HCT116 (cell line): ENCODE data around the gene UTRN. TPM values are rescaled to one million over a fixed set of nuclear protein-coding genes. Genes with fewer than 3 reads are reported as not detected.

Experiments
- ATAC-seq: fragments of 200-7000 bp; cut with Tn5 transposase; 2 replicates; pipeline ENCODE4 v1.9.1; 2020; ENCODE audit warnings: mild to moderate bottlenecking, moderate library complexity
- BruUV-seq: library from RNA; stranded (reverse); fragments of 400-500 nt; replicated peaks from 2 replicates; lab custom pipeline; 2021; lab: Mats Ljungman, UMichigan
- CTCF ChIA-PET: fragments of 300-600 bp; sonication (Branson Sonifier 250); formaldehyde crosslinking; loops from one replicate; lab custom pipeline; 2021; ENCODE audit warnings: antibody characterized with exemption; lab: Charles Lee
- POLR2A ChIA-PET: fragments of 300-600, 350-600 bp; sonication (Branson Sonifier 250); formaldehyde crosslinking; loops from one replicate; lab custom pipeline; 2021; ENCODE audit warnings: antibody characterized with exemption; lab: Charles Lee
- RAD21 ChIA-PET, 2 experiments: fragments of 300-600 bp; sonication (Branson Sonifier 250); formaldehyde crosslinking; loops; one replicate each; lab custom pipeline; 2023; ENCODE audit warnings: low total read pairs in 2 of 2; ENCODE audit not compliant: uncharacterized antibody in 2 of 2, unreplicated experiment in 2 of 2, low non-redundant PET in 1 of 2; lab: Charles Lee
- DNase-seq: peaks from one replicate; pipeline ENCODE4 v3.0.0-alpha.2; 2010; ENCODE audit warnings: low read depth, low spot score
- H2AFZ ChIP-seq: fragments of 200-600 bp; shearing (Covaris generic), sonication (generic); 2 replicates; pipeline ENCODE4 v1.6.1; 2017; ENCODE audit warnings: low read depth, mixed run types, mixed read lengths, antibody characterized with exemption, low read length; ENCODE audit not compliant: poor library complexity, severe bottlenecking
- H3K27ac ChIP-seq: 2 replicates; pipeline ENCODE4 v1.5.1; 2012; ENCODE audit warnings: low read depth, low read length
- H3K27me3 ChIP-seq: fragments of 200-600 bp; sonication (generic); 2 replicates; pipeline ENCODE4 v1.6.1; 2016; ENCODE audit warnings: mixed run types, low read length, mixed read lengths; ENCODE audit not compliant: insufficient read depth
- H3K36me3 ChIP-seq, 2 experiments: fragments of 200-500 bp in 1 of 2; fragments of 200-600 bp in 1 of 2; sonication (Bioruptor generic) in 1 of 2; sonication (generic) in 1 of 2; 2 replicates each; pipeline versions ENCODE4 v1.5.1 to v1.6.1; 2014 to 2016; ENCODE audit warnings: low read length in 2 of 2, inconsistent platforms in 1 of 2, mixed read lengths in 1 of 2, mixed run types in 1 of 2; ENCODE audit not compliant: insufficient read depth in 2 of 2, control insufficient read depth in 1 of 2
- H3K4me1 ChIP-seq, 2 experiments: fragments of 200-600 bp in 1 of 2; sonication (generic) in 1 of 2; 2 replicates each; pipeline versions ENCODE4 v1.5.1 to v1.6.1; 2012 to 2017; ENCODE audit warnings: low read length in 2 of 2, inconsistent platforms in 1 of 2, mild to moderate bottlenecking in 1 of 2, mixed read lengths in 1 of 2, mixed run types in 1 of 2, moderate library complexity in 1 of 2; ENCODE audit not compliant: insufficient read depth in 2 of 2, control insufficient read depth in 1 of 2
- H3K4me2 ChIP-seq: fragments of 200-600 bp; sonication (generic); 2 replicates; pipeline ENCODE4 v1.6.1; 2017; ENCODE audit warnings: mixed run types, low read length, mixed read lengths
- H3K4me3 ChIP-seq, 2 experiments: fragments of 200-600 bp in 1 of 2; sonication (generic) in 1 of 2; replicated peaks in 1 of 2; 2 replicates each; pipeline ENCODE4 v1.5.1; 2011 to 2016; ENCODE audit warnings: low read length in 2 of 2, control low read depth in 1 of 2, low read depth in 1 of 2, mild to moderate bottlenecking in 1 of 2, mixed read lengths in 1 of 2, mixed run types in 1 of 2
- H3K79me2 ChIP-seq: fragments of 200-600 bp; sonication (generic); 2 replicates; pipeline ENCODE4 v1.6.1; 2017; ENCODE audit warnings: mild to moderate bottlenecking, mixed run types, low read length, moderate library complexity, mixed read lengths; ENCODE audit not compliant: insufficient read depth
- H3K9ac ChIP-seq: fragments of 200-600 bp; sonication (generic); 2 replicates; pipeline ENCODE4 v1.6.1; 2016; ENCODE audit warnings: low read length, mixed read lengths
- H3K9me2 ChIP-seq: fragments of 200-600 bp; sonication (generic), shearing (Covaris generic); 2 replicates; pipeline ENCODE4 v1.6.1; 2017; ENCODE audit warnings: mixed run types, mild to moderate bottlenecking, moderate library complexity; ENCODE audit not compliant: insufficient read depth
- H3K9me3 ChIP-seq, 2 experiments: fragments of 200-500 bp in 1 of 2; fragments of 200-600 bp in 1 of 2; sonication (Bioruptor generic) in 1 of 2; sonication (generic) in 1 of 2; 2 replicates each; pipeline ENCODE4 v1.6.1; 2014 to 2017; ENCODE audit warnings: low read length in 2 of 2, mixed read lengths in 2 of 2, inconsistent platforms in 1 of 2, low read depth in 1 of 2, mild to moderate bottlenecking in 1 of 2, mixed run types in 1 of 2, moderate library complexity in 1 of 2; ENCODE audit not compliant: control insufficient read depth in 1 of 2, insufficient read depth in 1 of 2
- H4K20me1 ChIP-seq: fragments of 200-600 bp; sonication (generic), shearing (Covaris generic); 2 replicates; pipeline ENCODE4 v1.6.1; 2017; ENCODE audit warnings: mixed run types, mild to moderate bottlenecking, moderate library complexity; ENCODE audit not compliant: insufficient read depth
- CBX3 ChIP-seq: IDR thresholded peaks from 2 replicates; pipeline ENCODE4 v1.6.1; 2012; ENCODE audit warnings: low read depth
- CEBPB ChIP-seq: IDR thresholded peaks from 2 replicates; pipeline ENCODE4 v1.6.1; 2012; ENCODE audit warnings: low read depth
- EZH2phosphoT487 ChIP-seq: fragments of 200-600 bp; IDR thresholded peaks from 2 replicates; pipeline ENCODE4 v1.6.1; 2018; ENCODE audit warnings: antibody characterized with exemption, borderline replicate concordance
- JUND ChIP-seq: IDR thresholded peaks from 2 replicates; pipeline ENCODE4 v1.6.1; 2012
- MAX ChIP-seq: IDR thresholded peaks from 2 replicates; pipeline ENCODE4 v1.6.1; 2012
- POLR2A ChIP-seq: IDR thresholded peaks from 2 replicates; pipeline ENCODE4 v1.7.0; 2011; ENCODE audit warnings: borderline replicate concordance; ENCODE audit not compliant: insufficient read depth, insufficient read length; ENCODE audit errors: extremely low read depth
- POLR2AphosphoS5 ChIP-seq: IDR thresholded peaks from 2 replicates; pipeline ENCODE4 v1.6.1; 2011; ENCODE audit warnings: mild to moderate bottlenecking, low read depth, low read length, moderate library complexity
- SIN3A ChIP-seq: IDR thresholded peaks from 2 replicates; pipeline ENCODE4 v1.6.1; 2012; ENCODE audit warnings: low read depth
- SRF ChIP-seq: IDR thresholded peaks from 2 replicates; pipeline ENCODE4 v1.6.1; 2012; ENCODE audit warnings: low read depth
- TCF7L2 ChIP-seq: IDR thresholded peaks from 2 replicates; pipeline ENCODE4 v1.7.0; 2011; ENCODE audit warnings: borderline replicate concordance, inconsistent platforms; ENCODE audit not compliant: insufficient read depth, insufficient read length; ENCODE audit errors: extremely low read depth
- YY1 ChIP-seq: IDR thresholded peaks from 2 replicates; pipeline ENCODE4 v1.6.1; 2011; ENCODE audit warnings: low read length, low read depth, moderate library complexity, mild to moderate bottlenecking; ENCODE audit not compliant: insufficient replicate concordance; ENCODE audit errors: extremely low read depth
- ZNF274 ChIP-seq: fragments of 200-500 bp; sonication (Bioruptor generic); IDR thresholded peaks from 2 replicates; pipeline ENCODE4 v1.6.1; 2014; ENCODE audit warnings: mild to moderate bottlenecking, low read depth, low read length, inconsistent platforms
- intact Hi-C: fragments of 100-400 bp; cut with micrococcal nuclease; formaldehyde crosslinking; loops from 2 replicates; pipeline ENCODE4 v1.10.0; 2022
- total RNA-seq: library from RNA; stranded (reverse); gene quantifications from one replicate; pipeline ENCODE4 v1.2.1, GENCODE V29; 2021; ENCODE audit not compliant: unreplicated experiment
- TF ChIP-seq, protein P1 (sequence below): IDR thresholded peaks from 2 replicates; pipeline ENCODE4 v1.6.1; 2011; ENCODE audit warnings: mild to moderate bottlenecking, low read length, moderate library complexity; ENCODE audit not compliant: insufficient replicate concordance; ENCODE audit errors: extremely low read depth
- TF ChIP-seq, protein P2 (sequence below): IDR thresholded peaks from 2 replicates; pipeline ENCODE4 v1.6.1; 2012; ENCODE audit warnings: low read depth

The UTRN gene
- total RNA-seq, 1 experiment from 2014 or later, result 28.4 TPM

DNA sequence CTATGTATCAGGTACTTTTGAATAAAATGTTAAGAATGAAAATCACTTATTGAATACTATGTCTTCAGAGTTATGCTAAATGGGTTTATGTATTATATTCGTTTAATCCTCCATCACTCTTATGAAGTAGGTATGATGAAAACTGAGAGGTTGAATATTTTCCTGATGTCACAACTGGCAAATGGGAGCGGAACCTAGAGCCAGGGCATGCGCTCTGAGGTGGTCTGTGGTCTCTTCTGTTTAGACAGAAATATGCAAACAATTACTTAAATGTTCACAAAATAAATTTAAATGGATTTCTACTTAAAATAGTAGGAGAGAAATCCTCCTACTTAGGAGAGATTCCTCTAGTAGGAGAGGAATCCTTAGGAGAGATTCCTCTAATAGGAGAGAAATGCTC, 21.3 kb upstream of the UTRN start:
- BruUV-seq, result no TSS peak
- TF ChIP-seq SIN3A, result no peak
- TF ChIP-seq, protein P1, sequence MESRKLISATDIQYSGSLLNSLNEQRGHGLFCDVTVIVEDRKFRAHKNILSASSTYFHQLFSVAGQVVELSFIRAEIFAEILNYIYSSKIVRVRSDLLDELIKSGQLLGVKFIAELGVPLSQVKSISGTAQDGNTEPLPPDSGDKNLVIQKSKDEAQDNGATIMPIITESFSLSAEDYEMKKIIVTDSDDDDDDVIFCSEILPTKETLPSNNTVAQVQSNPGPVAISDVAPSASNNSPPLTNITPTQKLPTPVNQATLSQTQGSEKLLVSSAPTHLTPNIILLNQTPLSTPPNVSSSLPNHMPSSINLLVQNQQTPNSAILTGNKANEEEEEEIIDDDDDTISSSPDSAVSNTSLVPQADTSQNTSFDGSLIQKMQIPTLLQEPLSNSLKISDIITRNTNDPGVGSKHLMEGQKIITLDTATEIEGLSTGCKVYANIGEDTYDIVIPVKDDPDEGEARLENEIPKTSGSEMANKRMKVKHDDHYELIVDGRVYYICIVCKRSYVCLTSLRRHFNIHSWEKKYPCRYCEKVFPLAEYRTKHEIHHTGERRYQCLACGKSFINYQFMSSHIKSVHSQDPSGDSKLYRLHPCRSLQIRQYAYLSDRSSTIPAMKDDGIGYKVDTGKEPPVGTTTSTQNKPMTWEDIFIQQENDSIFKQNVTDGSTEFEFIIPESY, result no peak
- TF ChIP-seq CEBPB, result no peak
- no peak for TF ChIP-seq POLR2AphosphoS5
- TF ChIP-seq, protein P2, sequence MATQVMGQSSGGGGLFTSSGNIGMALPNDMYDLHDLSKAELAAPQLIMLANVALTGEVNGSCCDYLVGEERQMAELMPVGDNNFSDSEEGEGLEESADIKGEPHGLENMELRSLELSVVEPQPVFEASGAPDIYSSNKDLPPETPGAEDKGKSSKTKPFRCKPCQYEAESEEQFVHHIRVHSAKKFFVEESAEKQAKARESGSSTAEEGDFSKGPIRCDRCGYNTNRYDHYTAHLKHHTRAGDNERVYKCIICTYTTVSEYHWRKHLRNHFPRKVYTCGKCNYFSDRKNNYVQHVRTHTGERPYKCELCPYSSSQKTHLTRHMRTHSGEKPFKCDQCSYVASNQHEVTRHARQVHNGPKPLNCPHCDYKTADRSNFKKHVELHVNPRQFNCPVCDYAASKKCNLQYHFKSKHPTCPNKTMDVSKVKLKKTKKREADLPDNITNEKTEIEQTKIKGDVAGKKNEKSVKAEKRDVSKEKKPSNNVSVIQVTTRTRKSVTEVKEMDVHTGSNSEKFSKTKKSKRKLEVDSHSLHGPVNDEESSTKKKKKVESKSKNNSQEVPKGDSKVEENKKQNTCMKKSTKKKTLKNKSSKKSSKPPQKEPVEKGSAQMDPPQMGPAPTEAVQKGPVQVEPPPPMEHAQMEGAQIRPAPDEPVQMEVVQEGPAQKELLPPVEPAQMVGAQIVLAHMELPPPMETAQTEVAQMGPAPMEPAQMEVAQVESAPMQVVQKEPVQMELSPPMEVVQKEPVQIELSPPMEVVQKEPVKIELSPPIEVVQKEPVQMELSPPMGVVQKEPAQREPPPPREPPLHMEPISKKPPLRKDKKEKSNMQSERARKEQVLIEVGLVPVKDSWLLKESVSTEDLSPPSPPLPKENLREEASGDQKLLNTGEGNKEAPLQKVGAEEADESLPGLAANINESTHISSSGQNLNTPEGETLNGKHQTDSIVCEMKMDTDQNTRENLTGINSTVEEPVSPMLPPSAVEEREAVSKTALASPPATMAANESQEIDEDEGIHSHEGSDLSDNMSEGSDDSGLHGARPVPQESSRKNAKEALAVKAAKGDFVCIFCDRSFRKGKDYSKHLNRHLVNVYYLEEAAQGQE, result no peak
- no peak for TF ChIP-seq ZNF274
- TF ChIP-seq MAX, result no peak
- no peak for TF ChIP-seq TCF7L2
- TF ChIP-seq EZH2phosphoT487, result no peak
- TF ChIP-seq JUND, result no peak
- TF ChIP-seq POLR2A, result no peak
- TF ChIP-seq CBX3, result no peak
- TF ChIP-seq YY1, result no peak
- no peak for TF ChIP-seq SRF
- Histone ChIP-seq H3K27ac (peak overlapping the region; percentile 40; the same call in 1 of the 2 replicates), H3K4me1 (peaks cover 23 to 32% of the 10 kb centered on the region in 2 experiments), H3K79me2 (no peaks in the 10 kb centered on the region), H2AFZ (peak overlapping the region; percentile 70), H3K9me3 (no peaks in the 10 kb centered on the region; a peak in 1 of 4 replicates), H3K9ac (peak overlapping the region; percentile 10; the same call in 1 of the 2 replicates), H3K9me2 (no peaks in the 10 kb centered on the region), H4K20me1 (no peaks in the 10 kb centered on the region), H3K4me2 (peak overlapping the region; percentile 90), H3K4me3 (peak overlapping the region in 1 of 2 experiments; percentile 9; a peak in 1 of 4 replicates), H3K36me3 (no peaks in the 10 kb centered on the region), H3K27me3 (no peaks in the 10 kb centered on the region)
- no peak for DNase-seq
- POLR2A ChIA-PET, result no interaction called here
- ATAC-seq, result peak; percentile 9; the same call in 1 of the 2 replicates
- RAD21 ChIA-PET, result no interaction called here
- CTCF ChIA-PET, result interaction anchor here (0.8 kb wide), 1 partner anchor 688 kb away, joined by 3 read pairs; no protein-coding TSS in a partner anchor
- intact Hi-C loops, result no loop called here
